GM12891 (cell line): ENCODE measurements around the gene DIS3L2.

Experiments used
- POLR2A ChIP-seq: IDR thresholded peaks from 2 replicates; pipeline ENCODE4 v1.6.1; 2011; ENCODE audit warnings: low read depth, low read length, control low read depth
- POLR2AphosphoS5 ChIP-seq: IDR thresholded peaks from 2 replicates; pipeline ENCODE4 v1.6.1; 2011; ENCODE audit warnings: low read depth, low read length, control low read depth

DNA sequence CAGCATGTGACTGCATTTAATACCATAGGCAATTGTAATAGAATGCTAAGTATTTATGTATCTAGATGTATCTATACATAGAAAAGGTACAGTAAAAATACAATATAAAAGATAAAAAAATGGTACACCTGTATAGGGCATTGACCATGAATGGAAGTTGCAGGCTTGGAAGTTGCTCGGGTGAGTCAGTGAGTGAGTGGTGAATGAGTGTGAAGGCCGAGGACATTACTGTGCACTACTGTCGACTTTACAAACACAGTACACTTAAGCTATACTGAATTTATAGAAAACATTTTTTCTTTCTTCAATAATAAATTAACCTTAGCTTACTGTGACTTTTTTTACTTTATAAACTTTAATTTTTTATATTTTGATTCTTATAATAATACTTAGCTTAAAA, 8.9 kb downstream of the DIS3L2 start:
- TF ChIP-seq POLR2AphosphoS5 (no peak), POLR2A (no peak)
